Right lobe of liver (tissue), 6 donors: ENCODE data around the gene DNAJC27. TPM values are rescaled to one million over a fixed set of nuclear protein-coding genes. Genes with fewer than 3 reads are reported as not detected.

Source experiments
- ATAC-seq, 4 donors: fragments of 200-7000 bp; cut with Tn5 transposase; one replicate each; pipeline ENCODE4 v1.9.1; 2020; ENCODE audit warnings: mild to moderate bottlenecking in 4 of 4, moderate library complexity in 4 of 4
- DNase-seq, 3 donors: peaks; one replicate each; pipeline ENCODE4 v3.0.0-alpha.2; 2020
- H3K27ac ChIP-seq, 3 donors: fragments of 200-600 bp; one replicate each; pipeline ENCODE4 v1.8.0; 2022
- H3K27me3 ChIP-seq, 2 donors: fragments of 200-600 bp; one replicate each; pipeline ENCODE4 v1.8.0; 2022
- H3K36me3 ChIP-seq, 4 donors: fragments of 200-600 bp; sonication (generic) in 1 of 4; one replicate each; pipeline versions ENCODE4 v1.5.1 to v1.8.0; 2017 to 2022; ENCODE audit warnings: control low read depth in 1 of 4
- H3K4me1 ChIP-seq, 4 donors: fragments of 200-600 bp; sonication (generic) in 1 of 4; one replicate each; pipeline versions ENCODE4 v1.5.1 to v1.8.0; 2017 to 2022; ENCODE audit warnings: control low read depth in 1 of 4
- H3K4me3 ChIP-seq, 3 donors: fragments of 200-600 bp; one replicate each; pipeline ENCODE4 v1.8.0; 2022
- H3K9me3 ChIP-seq, 4 donors: fragments of 200-600 bp; sonication (generic) in 1 of 4; one replicate each; pipeline versions ENCODE4 v1.5.1 to v1.8.0; 2017 to 2022; ENCODE audit warnings: control low read depth in 1 of 4
- POLR2A ChIP-seq: fragments of 450-650 bp; IDR thresholded peaks from one replicate; pipeline ENCODE4 v1.6.1; 2017; ENCODE audit warnings: antibody characterized with exemption, mild to moderate bottlenecking
- WGBS: methylation state at CpG from one replicate; pipeline ENCODE4 v1.1.6; 2018; ENCODE audit warnings: low coverage, low lambda C conversion rate; ENCODE audit not compliant: insufficient coverage; ENCODE audit errors: missing lambda C conversion rate; 5-methylcytosine and 5-hydroxymethylcytosine counted together
- intact Hi-C, 2 donors: fragments of 100-400 bp; cut with DNase I; formaldehyde crosslinking; loops; one replicate each; pipeline versions ENCODE4 v1.11.2 to v1.14.1; 2022
- total RNA-seq, 6 experiments: library from RNA; depleted of rRNA in 2 of 6; stranded (reverse); fragments of >200 nt in 2 of 6; fragmentation: NEBNext Ultra II Directional in 3 of 6; extraction: Animal tissue kit (Norgen Biotek cat#: 25700) in 3 of 6; gene quantifications; one replicate each; pipeline versions ENCODE4 v1.1.0 to v1.2.4, GENCODE V29; 2016 to 2023
- TF ChIP-seq, protein P1 (sequence below), 4 donors: fragments of 200-600 bp in 3 of 4; fragments of 450-650 bp in 1 of 4; IDR thresholded peaks; one replicate each; pipeline versions ENCODE4 v1.5.1 to v1.8.0; 2016 to 2022; ENCODE audit warnings: antibody characterized with exemption in 4 of 4, mild to moderate bottlenecking in 2 of 4
- donor health status: DM: no; HTN: yes; CAD: no.
- donor health status: DM: no; HTN: no; CAD: no.
- donor health status: DM: no; HTN: no; CAD: no.
- donor health status: DM: no; HTN: yes; CAD: no.
- donor health status: DM: no; HTN: yes; CAD: no.

The DNAJC27 gene
- total RNA-seq, 6 experiments from 2014 or later, result 1.1 to 2.1 (median 1.7) TPM

DNA sequence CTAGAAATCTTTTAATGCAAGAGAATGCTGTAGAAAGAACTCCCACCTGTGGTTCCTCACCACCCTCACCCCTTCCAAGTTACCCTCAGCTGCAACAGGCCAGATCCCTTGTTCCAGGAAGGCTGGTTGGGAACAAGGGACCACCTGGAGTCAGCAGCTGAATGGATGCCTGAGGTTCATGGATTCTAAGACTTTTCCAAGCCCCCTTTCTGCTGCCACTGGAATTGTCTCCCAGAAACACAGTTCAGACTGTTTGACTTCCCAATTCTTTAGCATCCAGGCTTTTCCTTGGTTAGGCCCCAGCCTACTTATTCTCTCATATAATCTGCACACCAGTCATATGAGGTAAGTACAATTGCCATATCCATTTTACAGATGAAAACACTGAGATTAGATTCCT lies 43.7 kb downstream of the DNAJC27 start:
- Histone ChIP-seq H3K27me3 (no peaks in the 10 kb centered on the region), H3K27ac (no peak overlapping the region), H3K9me3 (no peaks in the 10 kb centered on the region), H3K4me3 (no peak overlapping the region), H3K36me3 (no peaks in the 10 kb centered on the region), H3K4me1 (no peaks in the 10 kb centered on the region)
- TF ChIP-seq, protein P1, sequence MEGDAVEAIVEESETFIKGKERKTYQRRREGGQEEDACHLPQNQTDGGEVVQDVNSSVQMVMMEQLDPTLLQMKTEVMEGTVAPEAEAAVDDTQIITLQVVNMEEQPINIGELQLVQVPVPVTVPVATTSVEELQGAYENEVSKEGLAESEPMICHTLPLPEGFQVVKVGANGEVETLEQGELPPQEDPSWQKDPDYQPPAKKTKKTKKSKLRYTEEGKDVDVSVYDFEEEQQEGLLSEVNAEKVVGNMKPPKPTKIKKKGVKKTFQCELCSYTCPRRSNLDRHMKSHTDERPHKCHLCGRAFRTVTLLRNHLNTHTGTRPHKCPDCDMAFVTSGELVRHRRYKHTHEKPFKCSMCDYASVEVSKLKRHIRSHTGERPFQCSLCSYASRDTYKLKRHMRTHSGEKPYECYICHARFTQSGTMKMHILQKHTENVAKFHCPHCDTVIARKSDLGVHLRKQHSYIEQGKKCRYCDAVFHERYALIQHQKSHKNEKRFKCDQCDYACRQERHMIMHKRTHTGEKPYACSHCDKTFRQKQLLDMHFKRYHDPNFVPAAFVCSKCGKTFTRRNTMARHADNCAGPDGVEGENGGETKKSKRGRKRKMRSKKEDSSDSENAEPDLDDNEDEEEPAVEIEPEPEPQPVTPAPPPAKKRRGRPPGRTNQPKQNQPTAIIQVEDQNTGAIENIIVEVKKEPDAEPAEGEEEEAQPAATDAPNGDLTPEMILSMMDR (IDR thresholded peaks at IDR 0.05), result no peak
- no peak for TF ChIP-seq POLR2A
- intact Hi-C loops, result no loop called here
- DNase-seq (no peak), ATAC-seq (no peak)

DNA sequence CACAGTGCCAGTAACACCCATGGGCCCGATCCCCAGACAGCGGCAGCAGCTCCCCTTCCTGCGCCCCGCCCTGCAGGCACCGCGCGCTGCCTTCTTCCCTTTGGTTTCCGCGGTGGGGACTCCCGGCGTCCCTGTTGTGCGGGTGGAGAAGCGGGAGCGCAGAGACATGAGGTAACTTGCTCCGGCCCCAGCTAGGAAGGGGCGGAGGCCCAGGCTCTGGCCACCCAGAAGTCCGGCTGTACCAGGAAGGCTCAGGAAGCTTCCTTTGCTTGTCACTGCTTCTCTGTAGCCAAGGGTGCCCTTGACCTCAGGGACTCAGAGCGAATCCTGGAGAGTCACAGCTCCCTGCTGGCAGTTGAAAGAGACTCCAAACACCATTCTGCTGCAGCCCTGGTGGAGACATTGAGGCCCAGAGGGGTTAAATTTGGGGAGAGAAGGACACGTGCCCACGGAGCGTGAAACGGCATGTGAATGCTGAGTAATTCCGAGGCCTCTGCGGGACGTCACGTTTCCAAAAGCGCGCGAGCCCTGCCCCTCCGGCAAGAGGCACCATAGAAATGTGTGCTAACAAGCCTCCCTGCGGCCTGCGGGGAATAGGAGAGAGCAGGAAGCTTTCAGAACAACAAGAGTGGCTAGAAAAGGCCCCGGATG lies 45.0 kb downstream of the DNAJC27 start:
- Histone ChIP-seq H3K27ac (no peak overlapping the region), H3K4me1 (no peaks in the 10 kb centered on the region), H3K9me3 (no peaks in the 10 kb centered on the region), H3K27me3 (no peaks in the 10 kb centered on the region), H3K4me3 (no peak overlapping the region), H3K36me3 (no peaks in the 10 kb centered on the region)
- peak in 1 of 3 donors; percentile 51 for DNase-seq
- intact Hi-C loops, result no loop called here
- 11% methylated on average over 25 of the region's 33 CpGs for WGBS
- TF ChIP-seq POLR2A, result no peak
- TF ChIP-seq, protein P1 (IDR thresholded peaks at IDR 0.05), result no peak
- ATAC-seq, result peak; percentile 52 to 69 (median 62)

DNA sequence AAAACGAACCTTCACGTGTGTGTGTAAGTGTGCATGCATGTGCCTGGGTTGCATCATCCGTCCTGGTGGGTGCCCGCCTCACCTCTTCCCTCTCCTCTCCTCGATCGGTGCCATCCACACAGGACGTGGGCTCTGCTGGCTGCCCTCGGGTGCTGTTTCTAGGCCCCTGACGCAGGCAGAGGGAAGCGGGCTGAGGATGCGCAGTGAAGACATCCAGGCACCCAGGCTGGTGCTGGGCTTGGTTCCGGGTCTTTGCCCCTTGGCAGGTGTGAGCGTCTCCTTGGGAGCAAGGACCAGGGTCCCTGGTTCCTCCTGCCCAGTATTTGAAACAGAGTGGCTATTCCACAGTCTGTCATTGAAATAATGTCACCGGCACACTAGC lies 45.5 kb downstream of the DNAJC27 start:
- Histone ChIP-seq H3K27me3 (no peaks in the 10 kb centered on the region), H3K4me3 (no peak overlapping the region), H3K4me1 (no peaks in the 10 kb centered on the region), H3K27ac (no peak overlapping the region), H3K9me3 (no peaks in the 10 kb centered on the region), H3K36me3 (no peaks in the 10 kb centered on the region)
- TF ChIP-seq, protein P1 (IDR thresholded peaks at IDR 0.05), result no peak
- no peak for TF ChIP-seq POLR2A
- 33% methylated on average over 1 of the region's 14 CpGs for WGBS
- ATAC-seq (no peak), DNase-seq (peak in 1 of 3 donors; percentile 51)
- intact Hi-C loops, result no loop called here

DNA sequence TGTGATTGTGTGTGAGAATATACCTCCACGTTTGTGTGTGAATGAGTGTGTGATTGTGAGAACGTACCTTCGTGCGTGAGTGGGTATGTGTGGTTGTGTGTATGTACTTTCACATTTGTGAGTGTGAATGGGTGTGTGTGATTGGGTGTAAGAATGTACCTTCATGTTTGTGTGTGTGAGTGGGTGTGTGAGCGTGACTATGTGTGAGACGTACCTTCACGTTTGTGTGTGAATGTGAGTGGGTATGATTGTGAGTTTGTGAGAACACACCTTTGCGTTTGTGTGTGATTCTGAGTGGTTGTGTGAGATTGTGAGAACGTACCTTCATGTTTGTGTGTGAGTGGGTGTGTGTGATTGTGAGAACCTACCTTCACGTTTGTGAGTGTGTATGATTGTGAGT lies 45.9 kb downstream of the DNAJC27 start:
- no peak for TF ChIP-seq POLR2A
- TF ChIP-seq, protein P1 (IDR thresholded peaks at IDR 0.05), result no peak
- Histone ChIP-seq H3K36me3 (no peaks in the 10 kb centered on the region), H3K27me3 (no peaks in the 10 kb centered on the region), H3K27ac (no peak overlapping the region), H3K4me3 (no peak overlapping the region), H3K4me1 (no peaks in the 10 kb centered on the region), H3K9me3 (no peaks in the 10 kb centered on the region)
- WGBS, result 80% methylated on average over 8 of the region's 10 CpGs
- ATAC-seq, result no peak
- no peak for DNase-seq
- intact Hi-C loops, result no loop called here

DNA sequence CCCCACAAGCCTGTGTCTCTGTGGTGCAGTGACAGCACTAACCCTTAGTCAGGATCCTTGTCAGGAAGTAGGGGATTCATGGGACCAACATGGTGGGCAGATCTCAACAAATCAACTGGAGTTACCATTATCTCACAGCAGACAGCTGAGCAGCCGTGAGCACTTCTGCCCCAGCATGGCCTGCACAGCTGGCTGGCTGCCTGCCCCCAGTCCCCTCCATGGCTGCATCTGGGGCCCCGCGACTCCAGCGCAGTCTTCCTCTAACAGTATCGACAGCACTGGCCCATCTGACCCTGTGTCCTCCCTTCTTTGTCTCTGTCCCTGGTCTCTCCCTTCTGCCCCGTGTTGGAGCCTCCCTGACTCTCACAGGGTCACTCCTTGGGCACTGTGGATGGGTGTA lies 47.0 kb downstream of the DNAJC27 start:
- no peaks in the 10 kb centered on the region for H3K27me3 ChIP-seq
- WGBS, result 83% methylated on average over 4 of the region's 6 CpGs
- no peak overlapping the region for H3K4me3 ChIP-seq
- intact Hi-C loops, result no loop called here
- DNase-seq (no peak), ATAC-seq (no peak)
- TF ChIP-seq POLR2A, result no peak
- TF ChIP-seq, protein P1 (IDR thresholded peaks at IDR 0.05), result no peak
- no peaks in the 10 kb centered on the region for H3K9me3 ChIP-seq
- H3K27ac ChIP-seq, result no peak overlapping the region
- H3K36me3 ChIP-seq, result no peaks in the 10 kb centered on the region
- H3K4me1 ChIP-seq, result no peaks in the 10 kb centered on the region
